ENCODE results near the gene DOCK3.

GRCh38 chr3:50986726-50987125 is 312.0 kb downstream of the DOCK3 start:
- no peak for TF ChIP-seq CTCF (conservative IDR thresholded peaks at IDR 0.05; ENCODE audit: low read depth, low read length)
- no peak for TF ChIP-seq EZH2 (IDR thresholded peaks at IDR 0.05; ENCODE audit: borderline replicate concordance, low read depth, low read length, poor library complexity, severe bottlenecking)
